HepG2 (cell line): ENCODE results near the gene TSKU. TPM values are rescaled to one million over a fixed set of nuclear protein-coding genes. Genes with fewer than 3 reads are reported as not detected.

Experiments
- ATAC-seq: fragments of 200-7000 bp; cut with Tn5 transposase; 3 replicates; pipeline ENCODE4 v1.9.1; 2020; ENCODE audit warnings: mild to moderate bottlenecking, moderate library complexity
- BruUV-seq: library from RNA; stranded (reverse); fragments of 400-500 nt; replicated peaks from 2 replicates; lab custom pipeline; 2021; lab: Mats Ljungman, UMichigan
- CTCF ChIA-PET: fragments of 300-600 bp; formaldehyde crosslinking; extraction: SDS; loops from one replicate; lab custom pipeline; 2021; ENCODE audit warnings: low total read pairs, inconsistent platforms, low intra/inter-chr PET ratio; lab: Yijun Ruan, JAX
- POLR2A ChIA-PET: fragments of 350-600 bp; sonication (Branson Sonifier 250); formaldehyde crosslinking; loops from one replicate; lab custom pipeline; 2020; ENCODE audit warnings: antibody characterized with exemption, inconsistent platforms; lab: Yijun Ruan, JAX
- DNase-seq: peaks from one replicate; pipeline ENCODE4 v3.0.0-alpha.2; 2015; ENCODE audit warnings: low spot score
- FAIRE-seq: peaks from 3 replicates; lab custom pipeline; 2011; peaks lifted over from hg19 to GRCh38; lab: Jason Lieb, UNC
- H2AFZ ChIP-seq: one replicate; pipeline ENCODE4 v1.6.1; 2011; ENCODE audit warnings: low read length, inconsistent platforms
- H3K27ac ChIP-seq: fragments of 300-600 bp; 3 replicates; pipeline ENCODE4 v1.8.0; 2011; ENCODE audit warnings: mixed run types, mild to moderate bottlenecking, mixed read lengths, low read length, inconsistent platforms; ENCODE audit not compliant: insufficient read depth; ENCODE audit errors: extremely low read length
- H3K27me3 ChIP-seq, 2 experiments: fragments of 200-600 bp in 1 of 2; 2 replicates in 1 of 2; 3 replicates in 1 of 2; pipeline versions ENCODE4 v1.6.0 to v1.8.0; 2011; ENCODE audit warnings: low read length in 2 of 2, mild to moderate bottlenecking in 2 of 2, moderate library complexity in 2 of 2, inconsistent platforms in 1 of 2; ENCODE audit not compliant: insufficient read depth in 2 of 2, control insufficient read depth in 1 of 2
- H3K36me3 ChIP-seq, 2 experiments: fragments of 200-600 bp in 1 of 2; replicated peaks in 1 of 2; 2 replicates in 1 of 2; 3 replicates in 1 of 2; pipeline versions ENCODE4 v1.5.1 to v1.8.0; 2011; ENCODE audit warnings: low read length in 2 of 2, inconsistent platforms in 1 of 2; ENCODE audit not compliant: insufficient read depth in 2 of 2, control insufficient read depth in 1 of 2
- H3K4me1 ChIP-seq: 2 replicates; pipeline ENCODE4 v1.5.1; 2012; ENCODE audit warnings: low read length, inconsistent platforms; ENCODE audit not compliant: insufficient read depth
- H3K4me2 ChIP-seq: 2 replicates; pipeline ENCODE4 v1.6.0; 2011; ENCODE audit warnings: low read depth, low read length, inconsistent platforms
- H3K4me3 ChIP-seq, 3 experiments: fragments of 200-600 bp in 1 of 3; sonication (generic), shearing (Covaris generic) in 1 of 3; replicated peaks in 1 of 3; 2 replicates each; pipeline ENCODE4 v1.5.1; 2011 to 2016; ENCODE audit warnings: low read length in 3 of 3, inconsistent platforms in 2 of 3, low read depth in 2 of 3, mild to moderate bottlenecking in 2 of 3, control low read depth in 1 of 3, mixed read lengths in 1 of 3; ENCODE audit not compliant: insufficient read depth in 1 of 3
- H3K79me2 ChIP-seq: one replicate; pipeline ENCODE4 v1.6.1; 2011; ENCODE audit warnings: low read length, inconsistent platforms; ENCODE audit not compliant: insufficient read depth
- H3K9ac ChIP-seq: 2 replicates; pipeline ENCODE4 v1.6.0; 2011; ENCODE audit warnings: mild to moderate bottlenecking, low read depth, low read length, inconsistent platforms; ENCODE audit not compliant: insufficient read depth
- H3K9me3 ChIP-seq: 2 replicates; pipeline ENCODE4 v1.5.1; 2012; ENCODE audit warnings: mild to moderate bottlenecking, low read length
- H4K20me1 ChIP-seq: 2 replicates; pipeline ENCODE4 v1.6.0; 2011; ENCODE audit warnings: inconsistent platforms, mild to moderate bottlenecking, low read length, moderate library complexity; ENCODE audit not compliant: insufficient read depth
- ATF7-NPFF ChIP-seq: sonication (generic); formaldehyde crosslinking; IDR thresholded peaks from 2 replicates; pipeline ENCODE4 v1.8.1; 2023; ENCODE audit warnings: mild to moderate bottlenecking, low read depth, missing genetic modification reagents, moderate library complexity
- CSRNP1 ChIP-seq: sonication (generic); formaldehyde crosslinking; IDR thresholded peaks from 2 replicates; pipeline ENCODE4 v1.8.1; 2023; ENCODE audit warnings: mild to moderate bottlenecking, missing genetic modification reagents
- DMAP1 ChIP-seq: IDR thresholded peaks from 2 replicates; pipeline ENCODE4 v1.6.1; 2016
- GABPB1 ChIP-seq: IDR thresholded peaks from 2 replicates; pipeline ENCODE4 v1.6.1; 2016; ENCODE audit warnings: mild to moderate bottlenecking, missing genetic modification reagents, moderate library complexity, missing compliant biosample characterization
- HMG20B ChIP-seq: conservative IDR thresholded peaks from 2 replicates; pipeline ENCODE4 v1.6.1; 2016; ENCODE audit warnings: missing genetic modification reagents, missing compliant biosample characterization
- PCBP2 ChIP-seq: fragments of 200-400 bp; formaldehyde crosslinking; optimal IDR thresholded peaks from 2 replicates; pipeline ENCODE3; 2018; ENCODE audit warnings: low read length, low read depth; ENCODE audit not compliant: poor library complexity, severe bottlenecking
- POLR2A ChIP-seq, 2 experiments: IDR thresholded peaks; 2 replicates each; pipeline ENCODE4 v1.6.1; 2011; ENCODE audit warnings: low read depth in 2 of 2, low read length in 2 of 2, mild to moderate bottlenecking in 1 of 2, moderate library complexity in 1 of 2; ENCODE audit not compliant: insufficient read depth in 1 of 2
- STAG1 ChIP-seq: sonication (generic); formaldehyde crosslinking; IDR thresholded peaks from 2 replicates; pipeline ENCODE4 v1.4.0; 2020; ENCODE audit warnings: missing genetic modification reagents
- ZBTB38 ChIP-seq: sonication (generic); formaldehyde crosslinking; IDR thresholded peaks from 2 replicates; pipeline ENCODE4 v1.5.1; 2020; ENCODE audit warnings: mild to moderate bottlenecking, missing genetic modification reagents
- ZKSCAN5 ChIP-seq: sonication (generic); formaldehyde crosslinking; IDR thresholded peaks from 2 replicates; pipeline ENCODE4 v1.5.1; 2020; ENCODE audit warnings: mild to moderate bottlenecking, missing genetic modification reagents
- ZNF503 ChIP-seq: sonication (generic); formaldehyde crosslinking; IDR thresholded peaks from 2 replicates; pipeline ENCODE4 v1.4.0; 2020; ENCODE audit warnings: missing genetic modification reagents
- WGBS: methylation state at CpG from one replicate; pipeline ENCODE4 v1.1.6; 2017; ENCODE audit warnings: low lambda C conversion rate; 5-methylcytosine and 5-hydroxymethylcytosine counted together
- in situ Hi-C: cut with HindIII; loops from 2 replicates; pipeline ENCODE4 v1.10.0; 2017; ENCODE audit warnings: low pct_unique_long_range_greater_than_20kb; ENCODE audit not compliant: extremely low pct_ligation_motif_present
- intact Hi-C: fragments of 100-400 bp; cut with micrococcal nuclease; formaldehyde crosslinking; loops from one replicate; pipeline ENCODE4 v1.10.0; 2022; ENCODE audit not compliant: unreplicated experiment
- polyA plus RNA-seq, 8 experiments: library from polyadenylated mRNA; depleted of rRNA in 3 of 8; stranded (reverse) in 7 of 8; unstranded in 1 of 8; fragments of >200 nt; fragmentation: Illumina TruSeq in 4 of 8; extraction: Trizol in 4 of 8; gene quantifications; 2 replicates each; pipeline versions ENCODE4 v1.2.1 to v1.2.3, GENCODE V29; 2011 to 2016; ENCODE audit warnings: low read depth in 4 of 8, missing spikeins in 1 of 8, mixed read lengths in 1 of 8; ENCODE audit not compliant: insufficient read depth in 1 of 8
- total RNA-seq, 5 experiments: library from RNA; depleted of rRNA; stranded (reverse); fragments of >200 nt; fragmentation: Illumina TruSeq; extraction: Trizol; gene quantifications; 2 replicates each; pipeline ENCODE4 v1.2.3, GENCODE V29; 2016; ENCODE audit warnings: low read depth in 1 of 5

TSKU gene
- total and polyA plus RNA-seq, 2 of the 13 experiments (the other 11 are each of a cell fraction or from before 2014, with no cell fraction given) = 20.3 to 21.4 TPM

- Histone ChIP-seq H4K20me1 (no peaks in the 10 kb centered on the region), H3K27me3 (peaks cover 4 to 24% of the 10 kb centered on the region in 2 experiments; a peak in 2 of 5 replicates), H3K27ac (no peak overlapping the region), H3K4me2 (no peak overlapping the region), H2AFZ (no peak overlapping the region), H3K36me3 (no peaks in the 10 kb centered on the region), H3K79me2 (no peaks in the 10 kb centered on the region), H3K9ac (no peak overlapping the region), H3K9me3 (no peaks in the 10 kb centered on the region), H3K4me1 (peaks cover 22% of the 10 kb centered on the region), H3K4me3 (no peak overlapping the region)
- ATAC-seq (no peak; the same call in 2 of the 3 replicates), FAIRE-seq (no peak), DNase-seq (no peak)
- intact Hi-C loops = no loop called here
- no peak for TF ChIP-seq STAG1 (CRISPR knock-in tag)
- TF ChIP-seq ZBTB38 (CRISPR knock-in tag) = no peak
- TF ChIP-seq HMG20B (CRISPR knock-in tag) = no peak
- TF ChIP-seq ZKSCAN5 = no peak
- TF ChIP-seq ATF7-NPFF (CRISPR knock-in tag) = no peak
- TF ChIP-seq CSRNP1 = no peak
- no peak for TF ChIP-seq DMAP1
- no peak for TF ChIP-seq ZNF503 (CRISPR knock-in tag)
- no peak for TF ChIP-seq PCBP2
- TF ChIP-seq POLR2A (IDR thresholded peaks at IDR 0.05; ENCODE audit: insufficient read depth in 1 of 2, low read depth in 2 of 2, low read length in 2 of 2) = no peak
- no peak for TF ChIP-seq GABPB1 (CRISPR knock-in tag)
- CTCF ChIA-PET = no interaction called here
- no TSS peak for BruUV-seq
- POLR2A ChIA-PET = no interaction called here
- in situ Hi-C loops = loop anchor here (5.0 kb wide), 1 partner anchor 180 kb away; no protein-coding TSS in a partner anchor
- 61% methylated on average over 8 of the region's 12 CpGs for WGBS
Observed at GRCh38 chr11:76736773-76737495, 46.2 kb upstream of the TSKU start.
